B cell (primary cell): ENCODE results near the gene TCF12. TPM values are rescaled to one million over a fixed set of nuclear protein-coding genes. Genes with fewer than 3 reads are reported as not detected.

Experiments used
- ATAC-seq: fragments of 200-7000 bp; cut with Tn5 transposase; one replicate; pipeline ENCODE4 v1.10.0; 2021; ENCODE audit warnings: low read depth, mild to moderate bottlenecking, moderate number of reproducible peaks, moderate library complexity
- CTCF ChIA-PET: fragments of 350-600 bp; sonication (Branson Sonifier 250); formaldehyde crosslinking; loops from one replicate; lab custom pipeline; 2021; ENCODE audit warnings: antibody characterized with exemption, inconsistent platforms; lab: Charles Lee
- POLR2A ChIA-PET: fragments of 350-600 bp; sonication (Branson Sonifier 250); formaldehyde crosslinking; loops from one replicate; lab custom pipeline; 2021; ENCODE audit warnings: antibody characterized with exemption; lab: Charles Lee
- DNase-seq: peaks from one replicate; pipeline ENCODE4 v3.0.0; 2013
- H2AFZ ChIP-seq: 2 replicates; pipeline ENCODE4 v1.6.1; 2012; ENCODE audit warnings: mild to moderate bottlenecking, low read depth, low read length; ENCODE audit not compliant: insufficient read depth, poor library complexity, severe bottlenecking
- H3K27ac ChIP-seq, 2 donors: 1 replicate in 1 of 2; 2 replicates in 1 of 2; pipeline ENCODE4 v1.5.1; 2012 to 2013; ENCODE audit warnings: low read length in 2 of 2, mild to moderate bottlenecking in 2 of 2, moderate library complexity in 1 of 2
- H3K27me3 ChIP-seq, 4 experiments: fragments of 200-600 bp in 1 of 4; sonication (generic) in 1 of 4; replicated peaks in 1 of 4; 1 replicate in 2 of 4; 2 replicates in 2 of 4; pipeline versions ENCODE4 v1.6.1 to v1.7.0; 2013 to 2016; ENCODE audit warnings: low read length in 3 of 4, mild to moderate bottlenecking in 2 of 4, mixed read lengths in 1 of 4, moderate library complexity in 1 of 4; ENCODE audit not compliant: insufficient read depth in 4 of 4, control insufficient read depth in 3 of 4; ENCODE audit errors: control extremely low read depth in 1 of 4
- H3K36me3 ChIP-seq, 2 experiments: replicated peaks in 1 of 2; 1 replicate in 1 of 2; 2 replicates in 1 of 2; pipeline versions ENCODE4 v1.6.1 to v1.7.1; 2013; ENCODE audit warnings: low read length in 1 of 2; ENCODE audit not compliant: insufficient read depth in 2 of 2, control insufficient read depth in 1 of 2; ENCODE audit errors: control extremely low read depth in 1 of 2, extremely low read depth in 1 of 2
- H3K4me1 ChIP-seq, 2 donors: fragments of 200-600 bp in 1 of 2; sonication (generic) in 1 of 2; 1 replicate in 1 of 2; 2 replicates in 1 of 2; pipeline versions ENCODE4 v1.5.1 to v1.6.1; 2013 to 2017; ENCODE audit warnings: low read length in 2 of 2; ENCODE audit not compliant: control insufficient read depth in 2 of 2, insufficient read depth in 2 of 2
- H3K4me2 ChIP-seq: replicated peaks from 2 replicates; pipeline ENCODE3; 2012; ENCODE audit warnings: mild to moderate bottlenecking, low read depth, low read length; ENCODE audit not compliant: poor library complexity, severe bottlenecking
- H3K4me3 ChIP-seq, 5 experiments: fragments of 200-600 bp in 1 of 5; sonication (generic) in 1 of 5; 1 replicate in 3 of 5; 2 replicates in 2 of 5; pipeline versions ENCODE4 v1.5.1 to v1.7.0; 2011 to 2016; ENCODE audit warnings: low read length in 4 of 5, mild to moderate bottlenecking in 4 of 5, low read depth in 2 of 5, control low read depth in 1 of 5, moderate library complexity in 1 of 5; ENCODE audit not compliant: insufficient read depth in 1 of 5; ENCODE audit errors: control extremely low read depth in 1 of 5, extremely low read depth in 1 of 5
- H3K79me2 ChIP-seq: fragments of 200-600 bp; sonication (generic); one replicate; pipeline ENCODE4 v1.6.0; 2016; ENCODE audit warnings: low read length; ENCODE audit not compliant: control insufficient read depth, insufficient read depth
- H3K9ac ChIP-seq: fragments of 200-600 bp; sonication (generic); 2 replicates; pipeline ENCODE4 v1.6.1; 2017; ENCODE audit warnings: mild to moderate bottlenecking, low read length, moderate library complexity
- H3K9me3 ChIP-seq, 3 donors: one replicate each; pipeline versions ENCODE4 v1.6.1 to v1.7.1; 2013; ENCODE audit warnings: low read length in 2 of 3; ENCODE audit not compliant: control insufficient read depth in 2 of 3, insufficient read depth in 1 of 3; ENCODE audit errors: control extremely low read depth in 1 of 3
- H4K20me1 ChIP-seq: 2 replicates; pipeline ENCODE4 v1.6.0; 2012; ENCODE audit warnings: mild to moderate bottlenecking, low read length; ENCODE audit not compliant: insufficient read depth, control insufficient read depth, poor library complexity, severe bottlenecking
- H3K27ac Mint-ChIP-seq: one replicate; pipeline ENCODE4 v1.8.0; 2021; ENCODE audit warnings: mixed read lengths
- H3K27me3 Mint-ChIP-seq: one replicate; pipeline ENCODE4 v1.8.0; 2021; ENCODE audit warnings: mixed read lengths
- H3K4me1 Mint-ChIP-seq: one replicate; pipeline ENCODE4 v1.8.0; 2021; ENCODE audit warnings: mixed read lengths
- H3K4me3 Mint-ChIP-seq: one replicate; pipeline ENCODE4 v1.8.0; 2021; ENCODE audit warnings: mixed read lengths
- H3K9me3 Mint-ChIP-seq: one replicate; pipeline ENCODE4 v1.8.0; 2022; ENCODE audit warnings: mixed read lengths; ENCODE audit not compliant: insufficient read depth
- EZH2 ChIP-seq: IDR thresholded peaks from 2 replicates; pipeline ENCODE4 v1.6.1; 2012; ENCODE audit warnings: borderline replicate concordance, low read depth, mild to moderate bottlenecking, moderate library complexity, low read length; ENCODE audit not compliant: insufficient read depth, poor library complexity, severe bottlenecking
- WGBS: methylation state at CpG from one replicate; pipeline ENCODE4 v1.1.5; 2013; ENCODE audit warnings: missing lambda C conversion rate; ENCODE audit not compliant: insufficient coverage; 5-methylcytosine and 5-hydroxymethylcytosine counted together
- intact Hi-C: fragments of 100-400 bp; cut with micrococcal nuclease; formaldehyde crosslinking; loops from one replicate; pipeline ENCODE4 v1.10.0; 2022
- polyA plus RNA-seq: library from polyadenylated mRNA; depleted of rRNA; stranded (reverse); fragments of >200 nt; gene quantifications from 2 replicates; pipeline ENCODE4 v1.2.3, GENCODE V29; 2012
- total RNA-seq, 2 donors: library from RNA; stranded (reverse); fragments of 120-200 nt in 1 of 2; gene quantifications; 1 replicate in 1 of 2; 2 replicates in 1 of 2; pipeline versions ENCODE4 v1.2.3 to v1.2.4, GENCODE V29; 2013 to 2022
- TF ChIP-seq, protein P1 (sequence below): fragments of 200-600 bp; IDR thresholded peaks from one replicate; pipeline ENCODE4 v1.8.0; 2022; ENCODE audit warnings: antibody characterized with exemption, mild to moderate bottlenecking

The TCF12 gene
- total and polyA plus RNA-seq, 2 donors (not counting 1 experiment from before 2014, with no cell fraction given): 27.1 to 131 TPM

DNA sequence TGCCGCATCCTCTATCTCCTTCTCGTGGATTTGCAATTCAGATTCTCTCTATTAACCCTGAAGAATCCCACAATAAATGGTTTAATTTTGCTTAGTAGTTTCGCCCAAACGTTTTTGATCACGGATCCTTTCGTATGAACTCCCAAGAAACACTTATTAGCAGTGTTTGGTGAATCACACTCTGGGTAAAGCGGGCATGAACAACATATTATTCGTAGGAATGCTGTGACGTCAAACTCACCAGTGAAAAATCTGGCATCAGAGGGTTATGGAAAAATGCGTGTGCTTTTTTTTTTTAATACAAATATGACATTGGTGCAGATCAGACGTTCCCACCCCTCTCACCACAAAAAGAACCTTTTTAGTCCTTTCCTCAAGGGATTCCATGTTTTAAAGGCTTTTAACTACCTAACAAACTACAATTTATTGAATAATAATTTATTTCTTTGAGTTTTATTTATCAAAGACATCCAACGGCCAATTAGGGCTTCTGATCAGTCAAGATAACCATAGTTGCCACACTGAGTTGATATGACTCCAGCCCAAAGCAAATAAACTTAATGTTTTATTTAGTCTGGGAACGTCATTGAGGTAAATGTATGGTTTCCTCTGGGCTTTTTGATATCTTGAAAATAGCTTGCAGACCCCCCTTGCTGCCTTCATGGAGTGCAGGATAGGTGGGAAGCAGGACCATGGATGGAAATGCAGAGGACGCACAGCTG, 412.3 kb downstream of the TCF12 start:
- H3K4me3 ChIP-seq: no peak overlapping the region
- DNase-seq (no peak), ATAC-seq (no peak)
- WGBS: 92% methylated on average over 2 of the region's 14 CpGs
- H3K79me2 ChIP-seq: no peaks in the 10 kb centered on the region
- H3K4me2 ChIP-seq: no peak overlapping the region
- H2AFZ ChIP-seq: no peak overlapping the region
- H3K27me3 ChIP-seq: no peaks in the 10 kb centered on the region
- POLR2A ChIA-PET: no interaction called here
- no peak overlapping the region for H3K4me3 Mint-ChIP-seq
- intact Hi-C loops: no loop called here
- H3K9me3 Mint-ChIP-seq: no peaks in the 10 kb centered on the region
- no peaks in the 10 kb centered on the region for H3K9me3 ChIP-seq
- H3K4me1 ChIP-seq: peaks cover 0 to 4% of the 10 kb centered on the region in 2 donors
- TF ChIP-seq, protein P1, sequence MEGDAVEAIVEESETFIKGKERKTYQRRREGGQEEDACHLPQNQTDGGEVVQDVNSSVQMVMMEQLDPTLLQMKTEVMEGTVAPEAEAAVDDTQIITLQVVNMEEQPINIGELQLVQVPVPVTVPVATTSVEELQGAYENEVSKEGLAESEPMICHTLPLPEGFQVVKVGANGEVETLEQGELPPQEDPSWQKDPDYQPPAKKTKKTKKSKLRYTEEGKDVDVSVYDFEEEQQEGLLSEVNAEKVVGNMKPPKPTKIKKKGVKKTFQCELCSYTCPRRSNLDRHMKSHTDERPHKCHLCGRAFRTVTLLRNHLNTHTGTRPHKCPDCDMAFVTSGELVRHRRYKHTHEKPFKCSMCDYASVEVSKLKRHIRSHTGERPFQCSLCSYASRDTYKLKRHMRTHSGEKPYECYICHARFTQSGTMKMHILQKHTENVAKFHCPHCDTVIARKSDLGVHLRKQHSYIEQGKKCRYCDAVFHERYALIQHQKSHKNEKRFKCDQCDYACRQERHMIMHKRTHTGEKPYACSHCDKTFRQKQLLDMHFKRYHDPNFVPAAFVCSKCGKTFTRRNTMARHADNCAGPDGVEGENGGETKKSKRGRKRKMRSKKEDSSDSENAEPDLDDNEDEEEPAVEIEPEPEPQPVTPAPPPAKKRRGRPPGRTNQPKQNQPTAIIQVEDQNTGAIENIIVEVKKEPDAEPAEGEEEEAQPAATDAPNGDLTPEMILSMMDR: no peak
- no peak for TF ChIP-seq EZH2
- no peaks in the 10 kb centered on the region for H4K20me1 ChIP-seq
- H3K27ac ChIP-seq: no peak overlapping the region
- H3K36me3 ChIP-seq: no peaks in the 10 kb centered on the region
- H3K27ac Mint-ChIP-seq: no peak overlapping the region
- CTCF ChIA-PET: interaction anchor here (0.7 to 2.3 kb wide), 3 partner anchors 24 to 184 kb away, joined by 4 to 6 read pairs (median 5); no protein-coding TSS in a partner anchor
- H3K27me3 Mint-ChIP-seq: peaks cover 15% of the 10 kb centered on the region
- no peak overlapping the region for H3K9ac ChIP-seq
- H3K4me1 Mint-ChIP-seq: peaks cover 4% of the 10 kb centered on the region

DNA sequence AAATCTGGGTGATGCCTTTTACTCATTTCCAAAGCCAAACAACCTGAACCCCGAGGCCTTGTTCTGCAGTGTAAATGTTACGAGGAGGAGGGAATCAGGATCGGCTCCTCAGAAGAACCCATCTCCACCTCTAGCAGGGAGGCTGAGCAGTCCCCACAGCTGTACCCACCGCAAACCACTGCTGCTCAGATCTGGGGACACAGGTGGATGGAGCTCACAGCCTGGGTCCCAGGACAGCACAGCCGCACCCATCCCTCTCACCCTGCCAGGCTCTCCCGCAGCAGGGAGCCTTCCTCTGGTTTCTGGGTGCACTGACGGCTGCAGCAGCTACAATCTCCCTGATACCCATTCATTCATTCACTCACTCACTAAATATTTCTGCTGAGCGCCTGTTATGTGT, 413.9 kb downstream of the TCF12 start:
- Mint-ChIP-seq H3K27ac (no peak overlapping the region), H3K4me1 (peaks cover 4% of the 10 kb centered on the region), H3K27me3 (peaks cover 20% of the 10 kb centered on the region), H3K4me3 (no peak overlapping the region), H3K9me3 (no peaks in the 10 kb centered on the region)
- ChIA-PET POLR2A (no interaction called here), CTCF (interaction anchor here (2.3 kb wide), 1 partner anchor 185 kb away, joined by 6 read pairs; no protein-coding TSS in a partner anchor)
- no peaks in the 10 kb centered on the region for H3K27me3 ChIP-seq
- H3K27ac ChIP-seq: no peak overlapping the region
- peaks cover 0 to 4% of the 10 kb centered on the region in 2 donors for H3K4me1 ChIP-seq
- no peaks in the 10 kb centered on the region for H3K9me3 ChIP-seq
- H3K9ac ChIP-seq: no peak overlapping the region
- intact Hi-C loops: no loop called here
- H3K36me3 ChIP-seq: no peaks in the 10 kb centered on the region
- no peak for TF ChIP-seq EZH2
- TF ChIP-seq, protein P1: no peak
- 94% methylated on average over 5 of the region's 8 CpGs for WGBS
- no peak overlapping the region for H3K4me2 ChIP-seq
- no peak overlapping the region for H2AFZ ChIP-seq
- no peak overlapping the region for H3K4me3 ChIP-seq
- no peaks in the 10 kb centered on the region for H4K20me1 ChIP-seq
- no peak for ATAC-seq
- DNase-seq: no peak
- H3K79me2 ChIP-seq: no peaks in the 10 kb centered on the region
